Neuronal stem cell (in vitro differentiated cells): ENCODE results near the gene NAP1L4.

Experiments
- DNase-seq: peaks from one replicate; pipeline ENCODE4 v3.0.0-alpha.2; 2013; ENCODE audit warnings: low spot score
- H2AFZ ChIP-seq: one replicate; pipeline ENCODE4 v1.6.1; 2013; ENCODE audit warnings: mild to moderate bottlenecking, low read length, inconsistent platforms
- H2AK5ac ChIP-seq: 2 replicates; pipeline ENCODE4 v1.6.1; 2013; ENCODE audit warnings: low read depth, mild to moderate bottlenecking, inconsistent platforms, low read length, moderate library complexity, mixed read lengths
- H2BK120ac ChIP-seq: 2 replicates; pipeline ENCODE4 v1.6.1; 2013; ENCODE audit warnings: low read depth, mild to moderate bottlenecking, inconsistent platforms, low read length, moderate library complexity, mixed read lengths
- H2BK12ac ChIP-seq: one replicate; pipeline ENCODE4 v1.6.1; 2013; ENCODE audit warnings: low read length, inconsistent platforms
- H2BK15ac ChIP-seq: 2 replicates; pipeline ENCODE4 v1.6.1; 2013; ENCODE audit warnings: mild to moderate bottlenecking, low read length, inconsistent platforms, mixed read lengths
- H2BK5ac ChIP-seq: one replicate; pipeline ENCODE4 v1.6.1; 2013; ENCODE audit warnings: inconsistent platforms, mild to moderate bottlenecking, low read length, moderate library complexity
- H3K14ac ChIP-seq: one replicate; pipeline ENCODE4 v1.6.1; 2013; ENCODE audit warnings: low read length, inconsistent platforms
- H3K18ac ChIP-seq: 2 replicates; pipeline ENCODE4 v1.6.1; 2013; ENCODE audit warnings: low read length, inconsistent platforms
- H3K23ac ChIP-seq: 2 replicates; pipeline ENCODE4 v1.6.1; 2013; ENCODE audit warnings: low read depth, mild to moderate bottlenecking, mixed read lengths, low read length, inconsistent platforms; ENCODE audit not compliant: poor library complexity
- H3K27ac ChIP-seq: replicated peaks from 3 replicates; pipeline ENCODE4 v1.5.1; 2013; ENCODE audit warnings: low read length, inconsistent platforms
- H3K27me3 ChIP-seq, 3 experiments: 2 replicates each; pipeline ENCODE4 v1.6.1; 2013; ENCODE audit warnings: low read length in 3 of 3, mild to moderate bottlenecking in 2 of 3, inconsistent platforms in 1 of 3, low read depth in 1 of 3, mixed read lengths in 1 of 3, moderate library complexity in 1 of 3; ENCODE audit not compliant: control insufficient read depth in 3 of 3, insufficient read depth in 3 of 3
- H3K36me3 ChIP-seq, 2 donors: replicated peaks in 1 of 2; 2 replicates each; pipeline ENCODE4 v1.6.1; 2013; ENCODE audit warnings: low read length in 2 of 2; ENCODE audit not compliant: control insufficient read depth in 2 of 2, insufficient read depth in 2 of 2
- H3K4ac ChIP-seq: 2 replicates; pipeline ENCODE4 v1.6.1; 2013; ENCODE audit warnings: inconsistent platforms, mild to moderate bottlenecking, low read length, moderate library complexity
- H3K4me1 ChIP-seq, 2 donors: 1 replicate in 1 of 2; 2 replicates in 1 of 2; pipeline ENCODE4 v1.6.1; 2013; ENCODE audit warnings: low read length in 2 of 2, low read depth in 1 of 2; ENCODE audit not compliant: control insufficient read depth in 2 of 2, insufficient read depth in 1 of 2
- H3K4me2 ChIP-seq: one replicate; pipeline ENCODE4 v1.6.1; 2013; ENCODE audit warnings: mild to moderate bottlenecking, low read length, inconsistent platforms; ENCODE audit not compliant: insufficient read depth, poor library complexity, severe bottlenecking
- H3K4me3 ChIP-seq, 2 donors: 2 replicates each; pipeline ENCODE4 v1.5.1; 2013; ENCODE audit warnings: low read length in 2 of 2, mild to moderate bottlenecking in 2 of 2, inconsistent platforms in 1 of 2, moderate library complexity in 1 of 2
- H3K79me1 ChIP-seq: one replicate; pipeline ENCODE4 v1.6.1; 2013; ENCODE audit warnings: low read depth, mild to moderate bottlenecking, inconsistent platforms, low read length, moderate library complexity
- H3K9ac ChIP-seq: one replicate; pipeline ENCODE4 v1.6.1; 2013; ENCODE audit warnings: mild to moderate bottlenecking, low read depth, low read length, inconsistent platforms; ENCODE audit not compliant: poor library complexity
- H3K9me3 ChIP-seq, 2 donors: replicated peaks in 1 of 2; 2 replicates each; pipeline versions ENCODE3 to v1.6.1; 2013; ENCODE audit warnings: low read length in 2 of 2, mild to moderate bottlenecking in 2 of 2, inconsistent platforms in 1 of 2, low read depth in 1 of 2, mixed read lengths in 1 of 2, moderate library complexity in 1 of 2; ENCODE audit not compliant: control insufficient read depth in 2 of 2, insufficient read depth in 1 of 2
- H4K8ac ChIP-seq: one replicate; pipeline ENCODE4 v1.6.1; 2013; ENCODE audit warnings: low read depth, mild to moderate bottlenecking, inconsistent platforms, low read length, moderate library complexity
- H4K91ac ChIP-seq: one replicate; pipeline ENCODE4 v1.6.1; 2013; ENCODE audit warnings: low read length, low read depth, mild to moderate bottlenecking, inconsistent platforms; ENCODE audit not compliant: poor library complexity
- WGBS, 2 donors: extraction: QIAGEN DNeasy Blood & Tissue Kit; methylation state at CpG; one replicate each; pipeline ENCODE4 v1.1.7; 2013; ENCODE audit warnings: missing lambda C conversion rate in 2 of 2, mixed read lengths in 1 of 2; ENCODE audit not compliant: insufficient read length in 2 of 2, insufficient replicate concordance in 1 of 2; ENCODE audit errors: extremely low coverage in 2 of 2; 5-methylcytosine and 5-hydroxymethylcytosine counted together

Gene NAP1L4

GRCh38 chr11:3008746-3009336 lies 16.7 kb upstream of the NAP1L4 start:
- no peak overlapping the region for H2BK12ac ChIP-seq
- H3K36me3 ChIP-seq, result peaks cover 44 to 81% of the 10 kb centered on the region in 2 donors
- no peak overlapping the region for H4K8ac ChIP-seq
- H3K14ac ChIP-seq, result no peak overlapping the region
- no peak overlapping the region for H3K23ac ChIP-seq
- DNase-seq, result no peak
- no peak overlapping the region for H3K4ac ChIP-seq
- H3K4me3 ChIP-seq, result no peak overlapping the region
- H3K27me3 ChIP-seq, result no peaks in the 10 kb centered on the region
- no peak overlapping the region for H3K9ac ChIP-seq
- H3K4me2 ChIP-seq, result no peak overlapping the region
- no peak overlapping the region for H2BK120ac ChIP-seq
- H3K4me1 ChIP-seq, result no peaks in the 10 kb centered on the region
- no peak overlapping the region for H3K18ac ChIP-seq
- no peak overlapping the region for H2AFZ ChIP-seq
- H2BK5ac ChIP-seq, result no peak overlapping the region
- peaks cover 0 to 1% of the 10 kb centered on the region in 2 donors for H3K9me3 ChIP-seq
- H4K91ac ChIP-seq, result no peak overlapping the region
- H2BK15ac ChIP-seq, result no peak overlapping the region
- H3K79me1 ChIP-seq, result no peaks in the 10 kb centered on the region
- no CpG with 5 or more reads among the region's 9 CpGs for WGBS, 2 donors
- no peak overlapping the region for H3K27ac ChIP-seq
- no peak overlapping the region for H2AK5ac ChIP-seq

DNA sequence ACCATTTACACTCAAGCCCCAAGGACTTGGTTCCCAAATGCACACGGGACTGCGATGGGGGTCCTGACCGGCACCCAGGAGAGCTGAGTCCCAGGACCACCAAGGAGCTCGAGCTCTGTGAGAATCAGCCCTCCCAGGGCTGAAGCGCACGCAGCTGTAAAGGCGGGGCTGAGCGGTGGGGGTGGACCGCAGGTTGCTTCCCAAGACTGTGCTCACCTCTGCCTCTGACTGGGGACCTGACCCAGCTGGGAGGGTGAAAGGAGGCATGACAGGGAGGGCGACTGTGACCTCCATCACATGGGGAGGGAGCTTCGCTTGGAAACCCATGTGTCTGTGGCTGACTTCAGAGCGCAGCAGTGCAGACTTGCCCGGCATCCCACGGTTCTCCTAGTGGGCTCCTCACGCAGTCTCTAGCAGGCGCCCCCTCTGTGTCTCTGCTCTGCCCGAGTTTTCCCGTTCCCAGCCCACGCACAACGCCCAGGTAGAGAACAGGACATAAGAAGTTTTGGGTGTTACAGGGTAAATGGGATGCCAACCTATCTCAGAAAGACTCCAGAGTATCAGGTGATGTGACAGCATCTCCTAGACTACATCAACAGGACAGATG lies 15.4 kb upstream of the NAP1L4 start:
- Histone ChIP-seq H3K14ac (no peak overlapping the region), H2BK15ac (no peak overlapping the region), H3K23ac (no peak overlapping the region), H3K4me1 (no peaks in the 10 kb centered on the region), H3K4me2 (no peak overlapping the region), H4K8ac (no peak overlapping the region), H3K79me1 (no peaks in the 10 kb centered on the region), H3K36me3 (peaks cover 48 to 85% of the 10 kb centered on the region in 2 donors), H2AFZ (no peak overlapping the region), H3K4me3 (no peak overlapping the region), H2BK5ac (no peak overlapping the region), H4K91ac (no peak overlapping the region), H3K27me3 (no peaks in the 10 kb centered on the region), H2BK120ac (no peak overlapping the region), H2AK5ac (no peak overlapping the region), H3K4ac (no peak overlapping the region), H2BK12ac (no peak overlapping the region), H3K18ac (no peak overlapping the region), H3K9ac (no peak overlapping the region), H3K27ac (no peak overlapping the region), H3K9me3 (peaks cover 0 to 1% of the 10 kb centered on the region in 2 donors)
- no CpG with 5 or more reads among the region's 20 CpGs for WGBS, 2 donors
- no peak for DNase-seq

- Histone ChIP-seq H4K91ac (no peak overlapping the region), H2AFZ (no peak overlapping the region), H2BK120ac (no peak overlapping the region), H4K8ac (peak overlapping the region; percentile 3), H3K27me3 (no peaks in the 10 kb centered on the region), H3K9me3 (no peaks in the 10 kb centered on the region), H2BK12ac (no peak overlapping the region), H3K4me2 (no peak overlapping the region), H3K79me1 (no peaks in the 10 kb centered on the region), H2BK5ac (no peak overlapping the region), H3K4me1 (no peaks in the 10 kb centered on the region), H3K27ac (no peak overlapping the region), H3K36me3 (peaks cover 44 to 85% of the 10 kb centered on the region in 2 donors), H3K14ac (peak overlapping the region; percentile 71), H2BK15ac (no peak overlapping the region), H3K23ac (peak overlapping the region; percentile 55), H2AK5ac (no peak overlapping the region), H3K4me3 (no peak overlapping the region), H3K4ac (no peak overlapping the region), H3K18ac (no peak overlapping the region), H3K9ac (no peak overlapping the region)
- WGBS, 2 donors, result no CpG with 5 or more reads among the region's 21 CpGs
- DNase-seq, result no peak
These were observed 14.6 kb upstream of the NAP1L4 start for GRCh38 chr11:3006505-3007260.

GRCh38 chr11:3004481-3004880 lies 12.4 kb upstream of the NAP1L4 start:
- Histone ChIP-seq H3K79me1 (peaks cover 1% of the 10 kb centered on the region), H3K9me3 (no peaks in the 10 kb centered on the region), H3K14ac (no peak overlapping the region), H4K91ac (no peak overlapping the region), H2BK15ac (no peak overlapping the region), H3K36me3 (peaks cover 46 to 87% of the 10 kb centered on the region in 2 donors), H2AK5ac (no peak overlapping the region), H3K9ac (no peak overlapping the region), H2AFZ (no peak overlapping the region), H3K23ac (no peak overlapping the region), H3K4ac (no peak overlapping the region), H3K18ac (no peak overlapping the region), H3K4me1 (peaks cover 0 to 11% of the 10 kb centered on the region in 2 donors), H4K8ac (no peak overlapping the region), H2BK12ac (no peak overlapping the region), H3K27ac (no peak overlapping the region), H3K27me3 (no peaks in the 10 kb centered on the region), H3K4me2 (no peak overlapping the region), H2BK5ac (no peak overlapping the region), H2BK120ac (no peak overlapping the region), H3K4me3 (no peak overlapping the region)
- no peak for DNase-seq
- WGBS, 2 donors, result no CpG with 5 or more reads among the region's 10 CpGs
